GM12872 (cell line): ENCODE results near the gene NFE2L1.

ENCODE experiments used
- TF ChIP-seq, protein P1 (sequence below): IDR thresholded peaks from 3 replicates; pipeline ENCODE4 v1.5.1; 2011; ENCODE audit warnings: low read depth, mild to moderate bottlenecking, low read length, moderate library complexity; ENCODE audit not compliant: insufficient read depth

NFE2L1 gene

DNA sequence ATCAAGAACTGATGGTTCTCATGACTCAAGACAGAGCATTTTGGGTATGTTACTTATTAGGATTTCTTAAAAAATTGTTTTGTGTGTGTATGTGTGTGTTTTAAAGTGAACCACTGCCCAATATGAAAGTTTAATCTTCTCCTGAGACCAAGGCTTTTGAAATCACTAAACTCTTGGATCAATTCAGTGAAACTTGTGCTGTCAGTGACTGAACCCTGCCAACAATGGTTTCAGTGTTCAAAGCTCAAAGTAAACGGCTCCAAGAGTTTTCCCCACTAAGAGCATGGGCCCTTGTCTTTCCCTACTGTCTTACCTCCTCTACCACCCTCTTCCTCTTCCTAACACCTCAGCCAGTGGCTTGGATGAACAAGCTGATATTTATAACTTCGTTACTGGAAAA, 22.0 kb downstream of the NFE2L1 start:
- TF ChIP-seq, protein P1, sequence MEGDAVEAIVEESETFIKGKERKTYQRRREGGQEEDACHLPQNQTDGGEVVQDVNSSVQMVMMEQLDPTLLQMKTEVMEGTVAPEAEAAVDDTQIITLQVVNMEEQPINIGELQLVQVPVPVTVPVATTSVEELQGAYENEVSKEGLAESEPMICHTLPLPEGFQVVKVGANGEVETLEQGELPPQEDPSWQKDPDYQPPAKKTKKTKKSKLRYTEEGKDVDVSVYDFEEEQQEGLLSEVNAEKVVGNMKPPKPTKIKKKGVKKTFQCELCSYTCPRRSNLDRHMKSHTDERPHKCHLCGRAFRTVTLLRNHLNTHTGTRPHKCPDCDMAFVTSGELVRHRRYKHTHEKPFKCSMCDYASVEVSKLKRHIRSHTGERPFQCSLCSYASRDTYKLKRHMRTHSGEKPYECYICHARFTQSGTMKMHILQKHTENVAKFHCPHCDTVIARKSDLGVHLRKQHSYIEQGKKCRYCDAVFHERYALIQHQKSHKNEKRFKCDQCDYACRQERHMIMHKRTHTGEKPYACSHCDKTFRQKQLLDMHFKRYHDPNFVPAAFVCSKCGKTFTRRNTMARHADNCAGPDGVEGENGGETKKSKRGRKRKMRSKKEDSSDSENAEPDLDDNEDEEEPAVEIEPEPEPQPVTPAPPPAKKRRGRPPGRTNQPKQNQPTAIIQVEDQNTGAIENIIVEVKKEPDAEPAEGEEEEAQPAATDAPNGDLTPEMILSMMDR: no peak

DNA sequence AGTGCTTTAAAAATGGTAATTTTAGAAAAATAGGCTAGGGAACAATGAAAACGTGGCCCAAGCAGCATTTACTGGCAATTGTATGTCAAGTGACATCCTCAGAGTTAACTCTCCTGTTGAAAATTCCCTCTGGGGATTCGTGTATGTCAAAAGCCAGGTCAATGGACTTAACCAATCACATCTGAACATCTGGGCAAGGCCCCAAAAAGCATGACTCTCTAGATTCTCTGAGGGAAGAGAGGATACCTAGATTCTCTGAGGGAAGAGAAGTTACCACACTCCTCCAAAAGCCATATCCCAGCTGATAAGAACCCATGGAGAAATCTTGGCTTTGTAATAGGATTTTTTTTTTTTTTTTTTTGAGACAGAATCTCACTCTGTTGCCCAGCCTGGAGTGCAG, 23.5 kb downstream of the NFE2L1 start:
- TF ChIP-seq, protein P1: no peak

DNA sequence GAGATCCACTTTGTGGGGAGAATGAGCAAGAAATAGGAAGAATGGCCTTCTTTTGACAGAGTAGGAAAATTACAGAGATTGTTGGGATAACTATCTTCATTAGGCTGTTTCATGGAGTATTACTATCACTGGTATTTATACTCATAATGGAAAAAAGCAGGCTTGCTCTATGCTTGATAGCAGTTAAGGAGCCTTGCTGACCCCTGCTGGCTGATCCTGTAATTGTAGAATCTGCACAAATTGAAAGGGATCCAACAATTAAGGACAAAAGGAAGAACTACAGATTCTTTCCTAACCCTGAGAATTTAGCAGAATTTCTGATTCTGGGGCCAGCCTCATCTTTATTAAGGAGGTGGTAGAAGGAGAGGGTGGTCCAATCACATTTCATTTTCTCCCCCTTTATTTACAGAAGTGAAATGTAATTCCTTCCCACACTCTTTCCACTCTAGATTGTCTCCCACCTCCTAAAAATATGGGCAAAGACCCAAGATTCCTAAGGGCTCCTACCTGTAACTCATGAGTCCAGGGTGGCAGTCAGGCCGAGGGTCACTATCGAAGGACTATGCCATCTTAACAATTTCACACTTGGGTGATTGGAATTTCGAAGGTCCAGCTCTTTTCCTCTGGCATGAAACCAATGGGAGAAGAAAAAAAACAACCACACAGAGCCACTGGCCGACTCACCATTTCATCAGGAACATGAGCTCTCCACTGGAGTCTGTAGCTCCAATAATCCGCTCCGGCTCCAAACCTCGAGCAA, 26.3 kb downstream of the NFE2L1 start:
- TF ChIP-seq, protein P1: peak; percentile 77

DNA sequence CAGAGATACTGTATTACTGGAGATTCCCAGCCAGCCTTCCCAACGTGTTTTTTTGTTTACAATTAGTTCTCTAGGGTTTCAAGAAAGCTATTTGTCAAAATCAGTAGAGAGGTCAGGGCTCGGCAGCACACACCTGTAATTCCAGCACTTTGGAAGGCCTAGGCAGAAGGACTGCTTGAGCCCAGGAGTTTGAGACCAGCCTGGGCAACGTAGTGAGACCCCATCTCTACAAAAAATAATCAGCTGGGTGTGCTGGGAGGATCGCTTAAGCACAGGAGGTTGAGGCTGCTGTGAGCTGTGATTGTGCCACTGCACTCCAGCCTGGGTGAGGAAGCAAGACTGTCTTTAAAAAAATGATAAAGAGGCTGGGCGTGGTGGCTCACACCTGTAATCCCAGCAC, 33.7 kb downstream of the NFE2L1 start:
- TF ChIP-seq, protein P1: no peak

DNA sequence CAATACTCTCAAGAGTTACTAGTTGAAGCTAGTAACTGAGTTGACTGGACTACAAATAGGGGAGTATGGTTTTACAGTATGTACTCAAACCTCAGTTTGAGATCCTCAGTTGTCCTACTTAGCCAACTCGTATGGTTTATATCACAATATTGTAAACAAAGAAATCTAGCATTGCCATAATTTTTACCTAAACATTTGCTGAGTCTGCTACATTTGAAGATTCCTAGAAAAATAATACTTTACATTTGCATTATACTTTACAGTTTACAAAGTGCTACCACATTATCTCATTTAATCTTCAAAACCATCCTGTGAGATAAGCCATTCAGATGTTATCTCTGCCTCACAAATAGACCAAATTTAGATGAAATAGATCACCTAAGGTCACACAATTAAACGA, 36.8 kb downstream of the NFE2L1 start:
- TF ChIP-seq, protein P1: no peak

DNA sequence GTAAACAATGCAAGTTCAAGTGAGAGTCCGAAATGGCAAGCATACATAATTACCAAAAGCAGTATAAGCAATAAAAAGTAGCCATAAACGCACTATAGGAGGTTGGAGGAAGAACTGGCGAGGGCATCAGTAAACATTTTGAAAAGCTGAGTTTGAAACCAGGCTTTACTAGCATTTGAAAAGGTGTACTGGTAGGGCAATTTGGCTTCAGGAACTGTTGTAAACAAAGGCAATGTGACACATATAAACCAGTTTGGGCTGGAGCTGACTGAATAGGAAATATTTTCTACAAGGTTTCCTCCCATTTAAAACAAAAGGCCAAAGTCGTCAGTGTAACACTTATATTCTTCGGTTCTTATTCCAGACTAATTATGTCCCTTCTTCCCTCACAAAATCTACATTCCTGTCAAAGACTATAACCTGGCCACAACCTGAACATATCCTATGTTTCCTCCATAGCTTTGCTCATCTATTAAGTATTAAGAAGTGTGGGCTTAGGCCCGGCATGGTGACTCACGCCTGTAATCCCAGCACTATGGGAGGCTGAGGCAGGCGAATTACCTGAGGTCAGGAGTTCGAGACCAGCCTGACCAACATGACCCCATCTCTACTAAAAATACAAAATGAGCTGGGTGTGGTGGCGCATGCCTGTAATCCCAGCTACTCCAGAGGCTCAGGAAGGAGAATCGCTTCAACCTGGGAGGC, 45.3 kb downstream of the NFE2L1 start:
- TF ChIP-seq, protein P1: no peak

DNA sequence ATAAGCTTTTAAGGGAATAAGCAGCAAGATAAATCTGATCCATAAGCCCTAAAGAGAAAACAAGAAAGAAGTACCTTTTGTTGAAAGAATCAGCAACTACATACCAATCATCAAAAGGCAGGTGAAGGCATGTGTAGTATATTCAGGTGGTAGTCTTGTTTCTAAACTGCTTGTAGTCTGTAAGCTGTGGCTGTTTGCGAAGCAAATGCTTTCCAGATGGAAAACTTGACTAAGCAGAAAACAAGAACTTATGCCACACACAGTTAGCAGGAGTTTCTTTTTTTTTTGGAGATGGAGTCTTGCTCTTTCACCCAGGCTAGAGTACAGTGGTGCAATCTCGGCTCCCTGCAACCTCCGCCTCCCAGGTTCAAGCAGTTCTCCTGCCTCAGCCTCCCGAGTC, 47.5 kb downstream of the NFE2L1 start:
- TF ChIP-seq, protein P1: no peak
